Endometrial microvascular endothelial cells (primary cell): ENCODE measurements around the gene RBMS2. TPM values are rescaled to one million over a fixed set of nuclear protein-coding genes. Genes with fewer than 3 reads are reported as not detected.
"Not testable (repeated sequence)": the region's sequence is repeated elsewhere in the genome, so short reads cannot be mapped to it uniquely, and the experiment has no call there.

ENCODE experiments used
- in situ Hi-C: cut with HindIII; loops from 2 replicates; pipeline ENCODE4 v1.10.0; 2017; ENCODE audit warnings: low sequenced_read_pairs, low pct_unique_long_range_greater_than_20kb; ENCODE audit errors: inconsistent ontology term
- total RNA-seq: library from RNA; depleted of rRNA; stranded (reverse); fragments of >200 nt; gene quantifications from one replicate; pipeline ENCODE4 v1.2.3, GENCODE V29; 2015; ENCODE audit errors: inconsistent ontology term

Gene RBMS2
- total RNA-seq, 1 donor from 2014 or later, result 48.0 TPM

DNA sequence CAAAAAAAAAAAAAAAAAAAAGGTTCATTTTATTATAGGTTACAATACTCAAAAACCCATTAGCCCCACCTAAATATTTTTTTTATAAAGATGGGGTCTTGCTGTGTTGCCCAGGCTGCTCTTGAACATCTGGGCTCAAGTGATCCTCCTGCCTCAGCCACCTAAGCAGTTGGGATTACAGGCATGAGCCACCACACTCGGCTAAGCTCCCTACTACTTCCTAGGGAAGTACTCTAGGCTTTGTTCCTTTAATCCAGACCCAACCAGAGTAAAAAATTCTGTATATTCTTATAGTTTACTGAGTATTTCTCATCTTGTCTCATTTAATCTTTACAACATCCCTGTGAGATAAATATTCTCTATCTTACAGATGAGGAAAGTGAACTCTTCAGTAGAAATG, 50.7 kb downstream of the RBMS2 start:
- in situ Hi-C loops, result loop anchor here (5.0 kb wide), 1 partner anchor 55 kb away; no protein-coding TSS in a partner anchor

- in situ Hi-C loops, result loop anchor here (5.0 kb wide), 1 partner anchor 57 kb away; no protein-coding TSS in a partner anchor
Measured at GRCh38 chr12:56574210-56574609, 52.6 kb downstream of the RBMS2 start.

DNA sequence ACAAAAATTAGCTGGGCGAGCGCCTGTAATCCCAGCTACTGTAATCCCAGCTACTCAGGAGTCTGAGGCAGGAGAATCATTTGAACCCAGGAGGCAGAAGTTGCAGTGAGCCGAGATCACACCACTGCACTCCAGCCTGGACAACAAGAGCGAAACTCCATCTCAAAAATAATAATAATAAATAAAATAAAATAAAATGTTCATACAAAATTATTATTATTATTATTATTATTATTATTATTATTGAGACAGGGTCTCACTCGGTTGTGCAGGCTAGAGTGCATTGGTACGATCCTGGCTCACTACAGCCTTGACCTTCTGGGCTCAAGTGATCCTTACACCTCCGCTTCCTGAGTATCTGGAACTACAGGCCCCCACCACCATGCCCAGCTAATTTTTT, 55.6 kb downstream of the RBMS2 start:
- in situ Hi-C loops, result not testable (repeated sequence)

GRCh38 chr12:56578983-56579546, 57.4 kb downstream of the RBMS2 start:
- in situ Hi-C loops, result no loop called here

DNA sequence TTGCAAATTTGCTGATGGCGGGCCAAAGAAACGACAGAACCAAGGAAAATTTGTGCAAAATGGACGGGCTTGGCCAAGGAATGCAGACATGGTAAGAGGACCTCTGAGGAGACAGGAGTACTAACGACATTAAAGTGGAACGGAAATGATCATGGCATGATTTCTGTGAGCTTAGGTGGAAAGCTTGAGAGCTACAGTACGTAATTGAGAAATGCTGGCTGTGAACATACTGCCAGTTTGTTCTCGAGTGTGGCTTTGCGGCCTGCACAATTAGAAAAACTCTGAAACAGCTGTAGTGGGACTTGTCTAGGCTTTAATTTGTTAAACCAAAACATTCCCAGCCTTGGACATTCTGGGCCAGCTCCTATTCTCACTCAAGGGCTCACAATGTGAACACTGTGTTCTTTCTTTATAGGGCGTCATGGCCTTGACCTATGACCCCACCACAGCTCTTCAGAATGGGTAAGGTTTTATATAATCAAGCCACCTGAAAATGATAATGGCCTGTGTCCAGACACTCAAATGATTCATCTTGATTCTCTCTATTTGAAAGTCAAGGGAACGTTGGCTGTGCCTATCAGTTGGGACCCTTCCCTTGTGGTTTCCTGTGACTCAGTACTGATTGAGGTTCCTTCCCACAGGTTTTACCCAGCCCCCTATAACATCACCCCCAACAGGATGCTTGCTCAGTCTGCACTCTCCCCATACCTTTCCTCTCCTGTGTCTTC, 60.0 kb downstream of the RBMS2 start:
- in situ Hi-C loops, result no loop called here

DNA sequence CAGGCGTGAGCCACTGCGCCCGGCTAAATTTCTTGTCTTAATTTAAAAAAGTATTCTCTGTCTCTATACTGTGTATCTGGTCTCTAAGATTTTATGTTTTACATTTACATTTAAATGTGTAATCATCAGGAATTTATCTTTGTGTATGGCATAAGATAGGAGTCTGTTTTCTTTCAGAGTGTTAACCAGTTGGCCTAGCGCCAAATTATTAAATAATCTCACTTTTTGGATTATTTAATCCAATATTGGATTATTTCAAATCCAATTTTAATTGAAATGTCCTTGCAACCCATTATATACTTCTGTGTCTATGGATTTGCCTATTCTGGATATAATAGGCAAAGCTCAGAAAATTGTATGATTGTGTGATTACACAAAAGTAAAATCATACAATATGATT, 63.5 kb downstream of the RBMS2 start:
- in situ Hi-C loops, result no loop called here

- in situ Hi-C loops, result no loop called here
Measured at GRCh38 chr12:56589783-56590182, 68.2 kb downstream of the RBMS2 start.

GRCh38 chr12:56590237-56590830, 68.7 kb downstream of the RBMS2 start:
- in situ Hi-C loops, result no loop called here

DNA sequence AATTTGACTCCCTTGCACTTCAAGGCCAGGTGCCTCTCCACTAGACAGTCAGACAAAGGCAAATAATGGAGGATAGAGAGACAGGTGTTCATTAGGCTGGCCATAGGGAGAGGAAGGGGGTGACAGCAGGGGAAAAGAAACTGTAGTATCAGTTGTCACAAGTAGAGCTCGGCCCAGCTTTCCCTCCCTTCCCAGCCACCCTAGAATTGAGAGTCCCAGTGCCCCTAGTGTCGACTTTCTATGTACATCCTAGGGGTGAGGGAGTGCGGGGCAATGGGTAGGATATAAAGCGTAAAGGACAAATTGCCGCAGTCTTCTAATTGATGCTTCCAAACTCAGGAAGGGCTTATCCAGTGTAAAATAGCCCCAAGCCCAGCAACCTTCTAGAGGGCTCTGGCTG, 69.5 kb downstream of the RBMS2 start:
- in situ Hi-C loops, result no loop called here

DNA sequence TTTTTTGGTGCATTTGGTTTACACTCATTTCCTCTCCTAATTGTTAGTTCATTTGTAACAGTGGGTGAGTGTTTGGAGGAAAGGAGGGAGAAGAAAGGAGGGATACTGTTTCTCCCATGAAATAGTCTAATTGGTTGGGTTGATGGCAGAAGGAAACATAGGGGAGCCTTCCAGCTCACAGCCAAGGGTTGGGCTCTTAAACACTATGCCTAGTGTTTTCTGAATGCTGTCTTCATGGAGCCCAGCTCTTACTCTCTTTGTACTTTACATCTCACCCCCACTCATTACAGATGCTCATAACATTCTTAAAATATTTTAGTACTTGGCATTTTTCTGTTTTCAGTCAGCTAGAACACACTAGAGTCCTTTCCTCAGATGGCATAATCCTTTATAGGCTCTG, 70.3 kb downstream of the RBMS2 start:
- in situ Hi-C loops, result no loop called here

- in situ Hi-C loops, result no loop called here
Measured at GRCh38 chr12:56593909-56594621, 72.4 kb downstream of the RBMS2 start.

DNA sequence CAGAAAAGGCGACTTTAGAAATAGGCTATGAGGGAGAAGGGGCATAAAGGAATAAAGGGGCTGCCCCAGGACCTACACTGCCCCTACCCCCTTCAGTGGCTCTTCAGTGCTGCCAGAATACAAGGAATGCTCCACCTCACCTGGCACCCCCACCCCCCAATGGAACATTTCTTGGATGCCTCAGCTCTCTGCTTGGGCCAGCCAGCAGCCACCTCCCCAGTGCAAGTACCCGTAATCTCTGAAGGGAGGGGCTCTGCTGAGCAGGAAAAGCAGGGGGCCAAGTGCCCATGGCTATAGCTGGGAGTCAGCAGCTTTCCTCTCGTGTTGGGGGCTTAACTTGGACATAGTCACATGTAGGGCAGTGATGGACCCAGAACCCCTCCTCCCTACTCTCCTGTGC, 75.2 kb downstream of the RBMS2 start:
- in situ Hi-C loops, result no loop called here

DNA sequence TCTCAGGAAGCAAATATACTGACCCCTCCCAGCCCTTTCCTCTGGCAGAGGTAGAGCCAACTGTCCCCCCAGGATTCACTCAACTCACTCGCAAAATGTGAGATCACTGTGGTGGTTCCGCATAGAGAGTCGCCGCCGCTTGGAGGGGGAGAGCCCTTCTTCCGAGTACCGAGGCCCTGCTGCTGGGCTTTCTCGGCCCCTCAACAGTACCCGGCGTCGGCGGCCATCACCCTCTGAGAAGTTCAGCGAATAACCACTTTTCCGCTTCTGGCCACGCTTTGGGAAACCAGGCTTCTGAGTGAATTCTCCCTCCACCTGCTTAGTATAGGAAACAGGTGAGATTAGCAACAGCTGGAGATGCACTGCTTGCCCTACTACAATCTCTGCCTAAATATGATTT, 77.4 kb downstream of the RBMS2 start:
- in situ Hi-C loops, result no loop called here

DNA sequence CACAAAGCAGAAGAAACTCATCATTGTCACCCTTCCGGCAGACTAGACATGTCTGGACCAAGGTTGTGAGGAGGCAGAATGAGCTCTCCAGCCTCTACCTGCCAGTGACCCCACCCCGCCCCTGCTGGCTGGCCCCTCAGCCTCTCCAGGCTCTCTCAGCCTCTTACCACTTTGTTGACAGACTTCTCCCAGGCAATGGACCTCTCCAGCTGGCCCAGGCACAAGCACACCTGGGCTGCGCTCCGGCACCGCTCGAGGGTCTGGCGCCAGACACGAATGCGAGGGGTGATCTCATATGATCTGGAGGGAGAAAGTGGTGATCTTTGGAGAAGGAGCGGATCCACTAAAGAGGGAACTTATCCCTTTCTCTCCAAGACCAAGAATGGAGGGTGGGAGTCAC, 78.2 kb downstream of the RBMS2 start:
- in situ Hi-C loops, result no loop called here

DNA sequence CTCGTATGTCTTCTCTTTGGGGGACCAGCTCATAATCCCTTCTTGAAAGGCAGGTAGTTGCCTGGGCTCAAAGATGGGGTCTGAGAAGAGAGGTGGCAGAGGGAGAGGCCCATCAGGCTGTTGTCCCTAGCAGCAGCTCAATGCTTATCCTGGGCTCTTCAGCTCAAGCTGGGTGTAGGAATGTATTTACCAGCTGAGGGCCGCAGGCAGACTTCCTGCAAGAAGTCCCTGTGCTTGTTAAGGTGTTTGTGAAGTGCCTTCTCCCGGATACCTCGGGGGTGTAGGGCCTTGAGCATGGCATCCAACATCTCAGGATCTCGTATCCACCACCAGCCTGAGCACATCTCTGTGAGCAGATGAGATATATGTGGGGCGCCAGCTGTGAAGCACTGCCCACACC, 79.1 kb downstream of the RBMS2 start:
- in situ Hi-C loops, result no loop called here

DNA sequence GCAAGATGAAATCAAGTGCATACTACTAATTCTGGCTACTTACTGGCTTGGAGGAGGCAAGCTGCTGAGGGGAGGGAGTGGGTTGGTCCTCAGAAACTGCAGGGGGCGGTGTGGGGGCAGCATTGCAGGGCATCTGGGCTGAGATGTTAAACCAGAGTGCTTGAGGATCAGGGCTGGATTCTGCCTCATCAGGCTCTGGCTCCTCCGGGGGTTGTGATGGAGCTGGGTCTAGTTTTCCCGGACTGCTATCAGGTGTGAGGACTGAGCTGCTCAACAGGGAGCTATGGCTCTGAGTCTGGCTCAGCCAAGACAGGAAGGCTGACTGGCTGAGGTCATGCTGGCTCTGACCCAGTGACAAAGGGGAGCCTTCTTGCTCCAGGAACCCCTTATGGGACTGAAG, 79.9 kb downstream of the RBMS2 start:
- in situ Hi-C loops, result no loop called here

GRCh38 chr12:56602239-56602638, 80.6 kb downstream of the RBMS2 start:
- in situ Hi-C loops, result no loop called here

DNA sequence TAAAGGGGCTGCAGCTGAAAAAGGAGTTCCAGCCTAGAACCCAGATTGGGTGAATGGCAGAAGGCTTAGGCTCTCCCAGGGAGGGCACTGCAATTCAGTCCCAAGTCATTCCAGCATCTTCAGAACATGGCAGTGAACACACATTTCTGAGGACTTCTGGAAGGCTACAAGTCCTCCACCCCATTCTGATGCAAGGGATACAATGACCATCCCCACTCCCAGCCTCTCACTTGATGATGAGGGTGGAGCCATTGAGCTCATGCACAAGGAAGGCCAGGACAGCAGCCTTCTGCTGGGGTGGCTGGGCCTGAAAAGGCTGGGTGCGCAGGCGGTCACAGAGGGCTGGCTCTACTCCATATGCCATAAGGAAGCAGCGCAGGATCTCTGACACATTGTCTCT, 82.7 kb downstream of the RBMS2 start:
- in situ Hi-C loops, result no loop called here

DNA sequence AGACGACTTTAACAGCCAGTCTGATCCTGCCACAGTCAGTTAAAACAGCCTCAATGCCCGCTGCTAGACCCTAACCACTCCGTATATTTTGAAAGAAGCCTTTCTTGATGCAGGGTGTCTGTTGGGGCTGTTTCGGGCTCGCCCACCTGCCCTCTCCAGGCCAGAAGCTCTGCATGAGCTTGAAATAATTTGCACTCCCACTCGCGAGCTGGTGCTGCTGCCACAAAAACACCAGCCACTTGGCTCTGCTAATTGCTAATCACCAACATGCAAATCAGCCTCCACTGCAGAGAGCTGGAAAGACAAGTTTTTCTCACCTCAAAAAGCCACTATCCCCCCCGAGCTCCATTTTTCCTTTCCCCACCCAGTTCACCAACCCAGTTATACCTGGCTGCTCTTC, 93.0 kb downstream of the RBMS2 start:
- in situ Hi-C loops, result no loop called here

- in situ Hi-C loops, result no loop called here
Measured at GRCh38 chr12:56616244-56616643, 94.6 kb downstream of the RBMS2 start.
